Measurements from ENCODE around the gene ABHD2.

Gene ABHD2

DNA sequence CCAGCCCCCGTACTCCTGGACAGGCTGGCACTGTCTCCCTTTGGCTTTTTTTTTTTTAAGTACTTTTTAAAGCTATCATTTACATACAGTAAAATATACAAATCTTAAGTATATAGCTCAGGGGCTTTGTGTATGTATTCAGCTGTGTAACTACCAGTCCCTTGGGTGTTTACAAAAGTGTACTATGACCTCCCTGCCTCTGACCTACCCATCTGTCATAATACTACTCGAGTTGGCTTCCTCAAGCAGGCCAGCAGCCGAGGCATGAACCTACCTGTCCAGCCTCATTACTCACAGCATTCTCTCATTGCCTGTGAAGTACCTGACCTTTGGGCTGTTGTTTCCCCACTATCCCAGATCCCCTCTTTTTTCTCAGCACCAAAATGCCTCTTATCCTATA, 33.2 kb downstream of the ABHD2 start:
- TF ChIP-seq EZH2 (IDR thresholded peaks at IDR 0.05; ENCODE audit: borderline replicate concordance, low read length), result no peak
- TF ChIP-seq, protein P1, sequence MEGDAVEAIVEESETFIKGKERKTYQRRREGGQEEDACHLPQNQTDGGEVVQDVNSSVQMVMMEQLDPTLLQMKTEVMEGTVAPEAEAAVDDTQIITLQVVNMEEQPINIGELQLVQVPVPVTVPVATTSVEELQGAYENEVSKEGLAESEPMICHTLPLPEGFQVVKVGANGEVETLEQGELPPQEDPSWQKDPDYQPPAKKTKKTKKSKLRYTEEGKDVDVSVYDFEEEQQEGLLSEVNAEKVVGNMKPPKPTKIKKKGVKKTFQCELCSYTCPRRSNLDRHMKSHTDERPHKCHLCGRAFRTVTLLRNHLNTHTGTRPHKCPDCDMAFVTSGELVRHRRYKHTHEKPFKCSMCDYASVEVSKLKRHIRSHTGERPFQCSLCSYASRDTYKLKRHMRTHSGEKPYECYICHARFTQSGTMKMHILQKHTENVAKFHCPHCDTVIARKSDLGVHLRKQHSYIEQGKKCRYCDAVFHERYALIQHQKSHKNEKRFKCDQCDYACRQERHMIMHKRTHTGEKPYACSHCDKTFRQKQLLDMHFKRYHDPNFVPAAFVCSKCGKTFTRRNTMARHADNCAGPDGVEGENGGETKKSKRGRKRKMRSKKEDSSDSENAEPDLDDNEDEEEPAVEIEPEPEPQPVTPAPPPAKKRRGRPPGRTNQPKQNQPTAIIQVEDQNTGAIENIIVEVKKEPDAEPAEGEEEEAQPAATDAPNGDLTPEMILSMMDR (IDR thresholded peaks at IDR 0.05; ENCODE audit: low read length), result no peak
- peaks cover 54% of the 10 kb centered on the region for H3K36me3 ChIP-seq (ENCODE audit: insufficient read depth, low read length)
- H3K9me2 ChIP-seq (ENCODE audit: low read depth, low read length), result no peaks in the 10 kb centered on the region
- no peak overlapping the region for H3K4me2 ChIP-seq (ENCODE audit: low read length)
- H3K9ac ChIP-seq (ENCODE audit: low read length), result no peak overlapping the region
- H3K27me3 ChIP-seq (ENCODE audit: insufficient read depth, low read length), result no peaks in the 10 kb centered on the region
- H3K4me1 ChIP-seq (ENCODE audit: insufficient read depth, low read length, severe bottlenecking), result peaks cover 14% of the 10 kb centered on the region
- no peaks in the 10 kb centered on the region for H3K79me2 ChIP-seq (ENCODE audit: insufficient read depth, low read length)
- no peak overlapping the region for H3K4me3 ChIP-seq (ENCODE audit: low read depth, low read length, poor library complexity, severe bottlenecking)
- H3F3A ChIP-seq (ENCODE audit: insufficient read depth, low read length), result no peaks in the 10 kb centered on the region
- no peaks in the 10 kb centered on the region for H4K20me1 ChIP-seq (ENCODE audit: insufficient read depth, low read length)
- H2AFZ ChIP-seq (ENCODE audit: low read length), result no peak overlapping the region
- H3K9me3 ChIP-seq (ENCODE audit: low read length), result no peaks in the 10 kb centered on the region
- H3K27ac ChIP-seq (ENCODE audit: low read depth, low read length, poor library complexity, severe bottlenecking), result no peak overlapping the region

DNA sequence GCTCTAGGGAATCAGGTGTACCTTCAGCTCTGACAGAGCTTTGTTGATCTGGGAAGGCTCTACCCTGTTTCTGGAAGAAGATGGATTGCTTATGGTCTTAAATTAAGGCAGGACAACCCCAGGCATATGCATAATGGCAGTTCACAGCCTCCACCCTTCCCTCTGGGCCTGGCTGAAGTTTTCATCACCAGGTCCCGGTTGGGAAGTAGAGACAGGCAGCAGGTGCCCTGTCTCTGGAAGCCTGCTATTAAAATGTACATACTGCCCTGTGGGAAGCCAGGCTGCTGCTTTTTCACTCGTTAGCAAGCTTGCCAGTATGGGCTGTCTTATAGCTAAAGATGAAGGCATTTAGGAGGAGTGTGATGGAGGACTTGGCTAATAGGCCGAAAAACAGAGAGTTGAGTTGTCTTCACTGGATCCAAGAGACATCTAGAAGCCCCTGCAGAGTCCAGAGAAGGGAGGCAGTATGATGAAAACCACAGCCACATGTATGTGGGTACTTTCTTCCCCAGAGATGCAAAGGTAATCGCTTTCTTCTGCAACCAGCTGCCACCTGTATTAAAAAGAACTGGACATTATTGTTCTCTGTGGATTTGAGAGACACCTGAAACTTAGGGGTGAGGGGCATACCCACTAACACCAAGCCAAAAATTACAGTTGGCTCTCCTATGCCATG, 34.4 kb downstream of the ABHD2 start:
- H3F3A ChIP-seq (ENCODE audit: insufficient read depth, low read length), result no peaks in the 10 kb centered on the region

DNA sequence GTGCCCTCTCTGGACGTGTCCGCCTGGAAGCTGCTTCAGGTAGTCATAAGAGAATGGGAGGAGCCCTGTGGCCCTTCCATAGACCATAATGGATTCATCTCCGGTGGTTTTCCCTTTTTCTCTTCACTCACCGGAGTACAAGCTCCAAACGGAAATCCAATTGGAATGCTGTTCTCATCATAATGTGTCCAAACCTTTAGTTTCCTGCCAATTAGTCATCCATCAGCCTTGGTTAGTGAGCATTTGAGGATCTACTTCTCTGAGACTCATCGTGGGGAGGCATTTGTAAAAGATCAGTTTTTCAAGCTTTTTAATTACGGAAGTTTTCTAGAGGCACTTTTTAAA, 34.9 kb downstream of the ABHD2 start:
- peaks cover 10% of the 10 kb centered on the region for H3K4me1 ChIP-seq (ENCODE audit: insufficient read depth, low read length, severe bottlenecking)
- H3K4me2 ChIP-seq (ENCODE audit: low read length), result no peak overlapping the region

More for the DNA sequence above, 34.4 kb downstream of the ABHD2 start:
- H3K27me3 ChIP-seq (ENCODE audit: insufficient read depth, low read length), result no peaks in the 10 kb centered on the region
- no peak overlapping the region for H3K27ac ChIP-seq (ENCODE audit: low read depth, low read length, poor library complexity, severe bottlenecking)
- no peaks in the 10 kb centered on the region for H3K9me2 ChIP-seq (ENCODE audit: low read depth, low read length)
- H3K4me3 ChIP-seq (ENCODE audit: low read depth, low read length, poor library complexity, severe bottlenecking), result no peak overlapping the region
- H2AFZ ChIP-seq (ENCODE audit: low read length), result no peak overlapping the region
- H3K4me2 ChIP-seq (ENCODE audit: low read length), result no peak overlapping the region
- no peaks in the 10 kb centered on the region for H3K9me3 ChIP-seq (ENCODE audit: low read length)
- peaks cover 10% of the 10 kb centered on the region for H3K4me1 ChIP-seq (ENCODE audit: insufficient read depth, low read length, severe bottlenecking)
- H3K79me2 ChIP-seq (ENCODE audit: insufficient read depth, low read length), result no peaks in the 10 kb centered on the region
- H3K36me3 ChIP-seq (ENCODE audit: insufficient read depth, low read length), result peaks cover 44% of the 10 kb centered on the region
- TF ChIP-seq, protein P1 (IDR thresholded peaks at IDR 0.05; ENCODE audit: low read length), result no peak
- no peak for TF ChIP-seq EZH2 (IDR thresholded peaks at IDR 0.05; ENCODE audit: borderline replicate concordance, low read length)
- no peak overlapping the region for H3K9ac ChIP-seq (ENCODE audit: low read length)
- H4K20me1 ChIP-seq (ENCODE audit: insufficient read depth, low read length), result no peaks in the 10 kb centered on the region

More for the DNA sequence above, 34.9 kb downstream of the ABHD2 start:
- no peaks in the 10 kb centered on the region for H3K9me2 ChIP-seq (ENCODE audit: low read depth, low read length)
- H3K27me3 ChIP-seq (ENCODE audit: insufficient read depth, low read length), result no peaks in the 10 kb centered on the region
- no peak overlapping the region for H3K27ac ChIP-seq (ENCODE audit: low read depth, low read length, poor library complexity, severe bottlenecking)
- no peaks in the 10 kb centered on the region for H3K9me3 ChIP-seq (ENCODE audit: low read length)
- H3K9ac ChIP-seq (ENCODE audit: low read length), result no peak overlapping the region
- H3K79me2 ChIP-seq (ENCODE audit: insufficient read depth, low read length), result no peaks in the 10 kb centered on the region
- TF ChIP-seq EZH2 (IDR thresholded peaks at IDR 0.05; ENCODE audit: borderline replicate concordance, low read length), result no peak
- TF ChIP-seq, protein P1 (IDR thresholded peaks at IDR 0.05; ENCODE audit: low read length), result no peak
- H2AFZ ChIP-seq (ENCODE audit: low read length), result no peak overlapping the region
- no peaks in the 10 kb centered on the region for H3F3A ChIP-seq (ENCODE audit: insufficient read depth, low read length)
- H3K36me3 ChIP-seq (ENCODE audit: insufficient read depth, low read length), result peaks cover 40% of the 10 kb centered on the region; the same call in 1 of the 2 replicates
- H4K20me1 ChIP-seq (ENCODE audit: insufficient read depth, low read length), result no peaks in the 10 kb centered on the region
- no peak overlapping the region for H3K4me3 ChIP-seq (ENCODE audit: low read depth, low read length, poor library complexity, severe bottlenecking)

All from OCI-LY1 (cell line).